NCI-H748 (cell line): ENCODE measurements around the gene IGFBP7.
"Not testable (repeated sequence)": the region's sequence is repeated elsewhere in the genome, so short reads cannot be mapped to it uniquely, and the experiment has no call there.

Experiments
- DNase-seq: peaks from one replicate; lab custom pipeline; 2025; ENCODE audit not compliant: unreplicated experiment; lab: John Stamatoyannopoulos, UW

Gene IGFBP7

GRCh38 chr4:57075367-57075766 lies 34.8 kb downstream of the IGFBP7 start:
- DNase-seq = no peak

- no peak for DNase-seq
These were observed 35.4 kb downstream of the IGFBP7 start for GRCh38 chr4:57074744-57075143.

- no peak for DNase-seq
These were observed 36.6 kb downstream of the IGFBP7 start for GRCh38 chr4:57073559-57073958.

- no peak for DNase-seq
These were observed 38.9 kb downstream of the IGFBP7 start for GRCh38 chr4:57071326-57071725.

- no peak for DNase-seq
These were observed 39.7 kb downstream of the IGFBP7 start for GRCh38 chr4:57070461-57070860.

GRCh38 chr4:57068237-57068981 lies 41.8 kb downstream of the IGFBP7 start:
- no peak for DNase-seq

- DNase-seq = no peak
These were observed 44.3 kb downstream of the IGFBP7 start for GRCh38 chr4:57065730-57066482.

- no peak for DNase-seq
These were observed 45.1 kb downstream of the IGFBP7 start for GRCh38 chr4:57064811-57065711.

- DNase-seq = no peak
These were observed 46.1 kb downstream of the IGFBP7 start for GRCh38 chr4:57064120-57064519.

- no peak for DNase-seq
These were observed 46.7 kb downstream of the IGFBP7 start for GRCh38 chr4:57063518-57063917.

GRCh38 chr4:57061395-57061794 lies 48.8 kb downstream of the IGFBP7 start:
- no peak for DNase-seq

- DNase-seq = not testable (repeated sequence)
These were observed 49.5 kb downstream of the IGFBP7 start for GRCh38 chr4:57060717-57061067.

- no peak for DNase-seq
These were observed 50.1 kb downstream of the IGFBP7 start for GRCh38 chr4:57059890-57060716.

- no peak for DNase-seq
These were observed 54.3 kb downstream of the IGFBP7 start for GRCh38 chr4:57055886-57056285.

- no peak for DNase-seq
These were observed 56.7 kb downstream of the IGFBP7 start for GRCh38 chr4:57053508-57053907.

- DNase-seq = no peak
These were observed 58.7 kb downstream of the IGFBP7 start for GRCh38 chr4:57051524-57051923.

- DNase-seq = no peak
These were observed 59.1 kb downstream of the IGFBP7 start for GRCh38 chr4:57051095-57051494.

GRCh38 chr4:57048590-57049304 lies 61.4 kb downstream of the IGFBP7 start:
- no peak for DNase-seq

GRCh38 chr4:57047046-57047445 lies 63.1 kb downstream of the IGFBP7 start:
- not testable (repeated sequence) for DNase-seq

- DNase-seq = no peak
These were observed 65.2 kb downstream of the IGFBP7 start for GRCh38 chr4:57044996-57045395.
